ENCODE data around the gene CD151.

CD151 gene

DNA sequence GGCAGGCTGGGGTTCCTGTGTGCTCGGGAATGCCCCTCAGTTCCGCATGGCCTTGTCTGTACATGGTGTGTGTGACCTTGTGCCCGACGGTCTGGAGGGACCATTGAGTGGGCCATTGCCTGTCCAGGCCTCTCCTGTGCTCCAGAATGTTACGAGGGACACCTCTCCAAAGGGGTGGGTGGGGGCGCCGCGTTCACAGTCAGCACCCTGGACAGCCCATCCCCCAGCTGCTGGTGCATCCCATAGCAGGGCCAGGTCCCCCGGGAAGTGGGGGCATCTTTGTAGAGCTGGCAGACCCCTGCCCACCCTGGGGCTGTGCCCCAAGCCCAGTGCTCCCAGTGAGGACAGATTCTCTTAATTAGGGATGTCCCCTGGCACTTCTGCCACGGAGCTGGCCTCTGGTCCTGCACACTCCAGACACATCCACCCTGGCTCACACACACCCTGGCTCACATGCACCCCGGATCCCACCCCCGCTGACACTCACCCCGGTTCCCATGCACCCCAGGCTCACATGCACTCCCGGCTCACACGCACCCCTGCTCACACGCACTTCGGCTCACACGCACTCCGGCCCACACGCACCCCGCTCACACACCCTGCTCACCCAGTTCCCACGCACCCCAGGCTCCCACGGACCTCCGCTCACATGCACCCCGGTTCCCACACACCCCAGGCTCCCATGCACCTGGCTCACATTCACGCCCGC lies 25.5 kb downstream of the CD151 start:
- H3K4me3 ChIP-seq (ENCODE audit: severe bottlenecking): no peak overlapping the region
- no peak overlapping the region for H3K27ac ChIP-seq (ENCODE audit: poor library complexity, severe bottlenecking)

DNA sequence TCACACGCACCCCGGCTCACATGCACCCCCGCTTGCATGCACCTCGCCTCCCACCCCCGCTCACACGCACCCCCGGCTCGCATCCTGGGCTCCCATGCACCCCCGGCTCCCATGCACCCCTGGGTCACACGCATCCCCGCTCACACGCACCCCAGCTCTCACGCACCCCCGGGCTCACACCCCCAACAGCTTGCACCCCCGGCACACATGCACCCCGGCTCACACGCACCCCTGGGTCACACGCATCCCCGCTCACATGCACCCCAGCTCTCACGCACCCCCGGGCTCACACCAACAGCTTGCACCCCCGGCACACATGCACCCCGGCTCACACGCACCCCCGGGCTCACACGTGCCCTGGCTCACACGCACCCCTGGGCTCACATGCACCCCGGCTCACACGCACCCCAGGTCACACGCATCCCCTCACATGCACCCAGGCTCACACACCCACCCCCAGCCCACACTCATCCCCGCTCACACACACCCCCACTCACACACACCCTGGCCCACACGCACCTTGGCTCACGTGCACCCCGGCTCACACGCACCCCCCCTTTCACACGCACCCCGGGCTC lies 26.1 kb downstream of the CD151 start:
- no peak for ATAC-seq (ENCODE audit: low read depth)
- DNase-seq (ENCODE audit: low spot score): no peak
- Histone ChIP-seq H3K36me3 (ENCODE audit: low read depth) (peaks cover 14% of the 10 kb centered on the region), H3K4me1 (ENCODE audit: insufficient read depth, poor library complexity, severe bottlenecking) (no peaks in the 10 kb centered on the region), H3K9me3 (ENCODE audit: severe bottlenecking) (no peaks in the 10 kb centered on the region), H3K4me3 (ENCODE audit: severe bottlenecking) (no peak overlapping the region), H3K27ac (ENCODE audit: poor library complexity, severe bottlenecking) (no peak overlapping the region), H3K27me3 (ENCODE audit: insufficient read depth, poor library complexity, severe bottlenecking) (no peaks in the 10 kb centered on the region)
- TF ChIP-seq, protein P1, sequence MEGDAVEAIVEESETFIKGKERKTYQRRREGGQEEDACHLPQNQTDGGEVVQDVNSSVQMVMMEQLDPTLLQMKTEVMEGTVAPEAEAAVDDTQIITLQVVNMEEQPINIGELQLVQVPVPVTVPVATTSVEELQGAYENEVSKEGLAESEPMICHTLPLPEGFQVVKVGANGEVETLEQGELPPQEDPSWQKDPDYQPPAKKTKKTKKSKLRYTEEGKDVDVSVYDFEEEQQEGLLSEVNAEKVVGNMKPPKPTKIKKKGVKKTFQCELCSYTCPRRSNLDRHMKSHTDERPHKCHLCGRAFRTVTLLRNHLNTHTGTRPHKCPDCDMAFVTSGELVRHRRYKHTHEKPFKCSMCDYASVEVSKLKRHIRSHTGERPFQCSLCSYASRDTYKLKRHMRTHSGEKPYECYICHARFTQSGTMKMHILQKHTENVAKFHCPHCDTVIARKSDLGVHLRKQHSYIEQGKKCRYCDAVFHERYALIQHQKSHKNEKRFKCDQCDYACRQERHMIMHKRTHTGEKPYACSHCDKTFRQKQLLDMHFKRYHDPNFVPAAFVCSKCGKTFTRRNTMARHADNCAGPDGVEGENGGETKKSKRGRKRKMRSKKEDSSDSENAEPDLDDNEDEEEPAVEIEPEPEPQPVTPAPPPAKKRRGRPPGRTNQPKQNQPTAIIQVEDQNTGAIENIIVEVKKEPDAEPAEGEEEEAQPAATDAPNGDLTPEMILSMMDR (IDR thresholded peaks at IDR 0.05; ENCODE audit: poor library complexity, severe bottlenecking): no peak

More for the DNA sequence above, 25.5 kb downstream of the CD151 start:
- ATAC-seq (ENCODE audit: low read depth) (no peak), DNase-seq (ENCODE audit: low spot score) (no peak)
- Histone ChIP-seq H3K4me1 (ENCODE audit: insufficient read depth, poor library complexity, severe bottlenecking) (no peaks in the 10 kb centered on the region), H3K36me3 (ENCODE audit: low read depth) (peaks cover 13% of the 10 kb centered on the region), H3K27me3 (ENCODE audit: insufficient read depth, poor library complexity, severe bottlenecking) (no peaks in the 10 kb centered on the region), H3K9me3 (ENCODE audit: severe bottlenecking) (no peaks in the 10 kb centered on the region)
- TF ChIP-seq, protein P1 (IDR thresholded peaks at IDR 0.05; ENCODE audit: poor library complexity, severe bottlenecking): no peak

DNA sequence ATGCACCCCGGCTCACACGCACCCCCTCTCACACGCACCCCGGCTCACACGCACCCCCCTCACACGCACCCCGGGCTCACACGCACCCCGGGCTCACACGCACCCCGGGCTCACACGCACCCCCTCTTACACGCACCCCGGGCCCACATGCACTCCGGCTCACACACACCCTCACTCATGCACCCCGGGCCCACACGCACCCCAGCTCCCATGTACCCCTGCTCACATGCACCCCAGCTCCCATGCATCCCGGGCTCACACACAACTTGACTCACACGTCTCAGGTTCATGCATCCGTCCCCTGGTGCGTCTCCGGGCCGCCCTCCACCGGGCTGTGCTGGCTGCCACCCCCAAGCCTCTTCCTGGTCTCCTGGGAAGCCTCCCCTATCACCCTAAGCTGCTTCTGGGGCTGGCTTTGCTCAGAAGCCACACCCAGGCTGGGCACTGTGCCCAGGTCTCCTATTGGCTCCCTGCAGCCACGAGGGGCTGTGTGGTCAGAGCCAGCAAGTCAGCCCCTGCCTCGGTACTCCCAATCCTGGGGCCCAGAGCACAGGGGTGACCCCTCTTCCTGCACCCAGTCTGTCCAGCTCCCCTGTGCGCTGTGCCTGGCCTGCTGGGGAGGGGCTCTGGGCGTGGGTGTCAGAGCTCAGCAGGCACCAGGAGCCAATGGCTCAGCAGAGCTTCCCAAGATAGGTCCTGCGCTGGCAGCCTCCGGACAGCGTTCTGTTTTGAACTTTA lies 26.8 kb downstream of the CD151 start:
- no peaks in the 10 kb centered on the region for H3K27me3 ChIP-seq (ENCODE audit: insufficient read depth, poor library complexity, severe bottlenecking)
- H3K27ac ChIP-seq (ENCODE audit: poor library complexity, severe bottlenecking): no peak overlapping the region
- peaks cover 21% of the 10 kb centered on the region for H3K36me3 ChIP-seq (ENCODE audit: low read depth)
- TF ChIP-seq, protein P1 (IDR thresholded peaks at IDR 0.05; ENCODE audit: poor library complexity, severe bottlenecking): no peak
- H3K4me3 ChIP-seq (ENCODE audit: severe bottlenecking): no peak overlapping the region
- H3K9me3 ChIP-seq (ENCODE audit: severe bottlenecking): no peaks in the 10 kb centered on the region
- ATAC-seq (ENCODE audit: low read depth) (peak; percentile 33), DNase-seq (ENCODE audit: low spot score) (no peak)
- H3K4me1 ChIP-seq (ENCODE audit: insufficient read depth, poor library complexity, severe bottlenecking): no peaks in the 10 kb centered on the region

DNA sequence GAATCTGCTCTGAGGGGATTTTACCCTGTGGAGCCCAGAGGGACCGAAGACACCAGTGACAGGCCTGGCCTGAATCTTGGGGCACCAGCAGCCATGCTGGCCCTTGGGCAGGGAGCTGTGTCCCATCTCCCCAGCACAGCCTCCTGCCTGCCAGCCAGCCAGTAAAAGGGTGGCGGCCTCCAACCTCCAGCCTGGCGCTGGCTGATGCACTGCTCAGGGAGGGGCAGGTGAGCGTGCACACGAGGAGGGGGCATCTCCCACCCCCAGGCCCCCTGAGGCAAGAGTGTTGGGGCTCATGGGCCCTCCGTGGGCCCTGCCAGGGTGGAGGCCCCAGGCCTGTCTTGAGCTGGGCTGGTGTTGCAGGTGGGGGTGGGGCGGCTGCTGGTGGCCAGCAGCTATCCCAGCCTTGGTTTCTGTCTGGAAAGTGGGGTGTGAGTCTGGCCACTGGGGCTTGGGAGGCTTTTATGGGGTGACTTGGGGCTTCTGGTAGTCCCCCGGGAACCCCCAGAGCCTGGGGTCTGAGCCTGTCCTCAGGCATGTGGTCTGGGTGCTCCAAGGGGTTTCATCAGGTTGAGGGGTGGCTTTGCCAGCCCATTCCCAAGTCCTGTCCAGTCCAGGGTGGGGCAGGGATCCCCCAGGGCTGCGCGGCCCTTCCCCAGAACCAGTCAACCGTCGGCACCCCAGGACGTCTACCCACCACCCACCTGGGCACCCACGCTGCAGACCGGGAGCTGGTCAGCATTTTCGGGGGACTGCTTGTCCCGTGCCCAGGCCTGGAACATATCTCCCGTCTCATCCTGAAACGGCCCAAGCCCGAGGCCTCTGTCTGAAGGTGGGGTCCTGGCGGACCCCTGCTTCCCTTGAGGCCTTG lies 27.7 kb downstream of the CD151 start:
- Histone ChIP-seq H3K4me1 (ENCODE audit: insufficient read depth, poor library complexity, severe bottlenecking) (no peaks in the 10 kb centered on the region), H3K27ac (ENCODE audit: poor library complexity, severe bottlenecking) (no peak overlapping the region), H3K36me3 (ENCODE audit: low read depth) (peaks cover 26% of the 10 kb centered on the region), H3K9me3 (ENCODE audit: severe bottlenecking) (no peaks in the 10 kb centered on the region), H3K4me3 (ENCODE audit: severe bottlenecking) (no peak overlapping the region), H3K27me3 (ENCODE audit: insufficient read depth, poor library complexity, severe bottlenecking) (no peaks in the 10 kb centered on the region)
- DNase-seq (ENCODE audit: low spot score) (no peak), ATAC-seq (ENCODE audit: low read depth) (no peak)
- TF ChIP-seq, protein P1 (IDR thresholded peaks at IDR 0.05; ENCODE audit: poor library complexity, severe bottlenecking): no peak

Measured in RWPE2 (cell line).